OCI-LY7 (cell line): Measurements from ENCODE around the gene CALCB.

ENCODE experiments used
- CTCF ChIP-seq: fragments of 200-600 bp; sonication (generic); conservative IDR thresholded peaks from 2 replicates; pipeline ENCODE4 v1.5.1; 2014; ENCODE audit warnings: mild to moderate bottlenecking, antibody characterized with exemption, low read length, moderate library complexity, mixed read lengths
- EZH2phosphoT487 ChIP-seq: fragments of 200-600 bp; sonication (generic); IDR thresholded peaks from 2 replicates; pipeline ENCODE4 v1.6.1; 2018; ENCODE audit warnings: low read depth, borderline replicate concordance, mild to moderate bottlenecking, mixed run types, antibody characterized with exemption, low read length, moderate library complexity, mixed read lengths

- TF ChIP-seq CTCF = no peak
- TF ChIP-seq EZH2phosphoT487 = no peak
These were observed 25.9 kb downstream of the CALCB start for GRCh38 chr11:15099267-15099666.
